CD4-positive, alpha-beta T cell (primary cell): ENCODE data around the gene KIAA0040. TPM values are rescaled to one million over a fixed set of nuclear protein-coding genes. Genes with fewer than 3 reads are reported as not detected.
"Not testable (repeated sequence)": the region's sequence is repeated elsewhere in the genome, so short reads cannot be mapped to it uniquely, and the experiment has no call there.

Experiments used
- ATAC-seq: fragments of 200-7000 bp; cut with Tn5 transposase; one replicate; pipeline ENCODE4 v1.10.0; 2022; ENCODE audit warnings: mild to moderate bottlenecking; ENCODE audit not compliant: poor library complexity
- CTCF ChIA-PET: fragments of 350-600 bp; sonication (Branson Sonifier 250); formaldehyde crosslinking; loops from one replicate; lab custom pipeline; 2021; ENCODE audit warnings: antibody characterized with exemption, inconsistent platforms; lab: Charles Lee
- POLR2A ChIA-PET: fragments of 350-600 bp; sonication (Branson Sonifier 250); formaldehyde crosslinking; loops from one replicate; lab custom pipeline; 2021; ENCODE audit warnings: antibody characterized with exemption, inconsistent platforms; lab: Charles Lee
- DNase-seq, 14 experiments: peaks; one replicate each; pipeline ENCODE4 v3.0.0-alpha.2; 2013 to 2020; ENCODE audit warnings: mixed read lengths in 2 of 14
- H3K27ac ChIP-seq, 2 donors: one replicate each; pipeline versions ENCODE4 v1.5.1 to v1.7.0; 2013; ENCODE audit warnings: low read length in 2 of 2, low read depth in 1 of 2, mild to moderate bottlenecking in 1 of 2
- H3K27me3 ChIP-seq, 2 experiments: 1 replicate in 1 of 2; 2 replicates in 1 of 2; pipeline versions ENCODE4 v1.6.1 to v1.7.0; 2013; ENCODE audit warnings: low read length in 2 of 2, control low read depth in 1 of 2, mild to moderate bottlenecking in 1 of 2, moderate library complexity in 1 of 2; ENCODE audit not compliant: insufficient read depth in 2 of 2, control insufficient read depth in 1 of 2
- H3K36me3 ChIP-seq: one replicate; pipeline ENCODE4 v1.6.1; 2013; ENCODE audit warnings: low read length, control low read depth; ENCODE audit not compliant: insufficient read depth
- H3K4me1 ChIP-seq: one replicate; pipeline ENCODE4 v1.6.1; 2013; ENCODE audit warnings: low read length, control low read depth; ENCODE audit not compliant: insufficient read depth
- H3K4me3 ChIP-seq: one replicate; pipeline ENCODE4 v1.5.1; 2013; ENCODE audit warnings: mild to moderate bottlenecking, low read length, moderate library complexity
- H3K9me3 ChIP-seq, 2 experiments: 1 replicate in 1 of 2; 2 replicates in 1 of 2; pipeline versions ENCODE4 v1.6.1 to v1.7.0; 2013; ENCODE audit warnings: low read length in 2 of 2, mild to moderate bottlenecking in 2 of 2, control low read depth in 1 of 2, moderate library complexity in 1 of 2; ENCODE audit not compliant: control insufficient read depth in 1 of 2, insufficient read depth in 1 of 2
- H3K27ac Mint-ChIP-seq: one replicate; pipeline ENCODE4 v1.8.0; 2020; ENCODE audit warnings: mixed read lengths
- H3K27me3 Mint-ChIP-seq: one replicate; pipeline ENCODE4 v1.8.0; 2021; ENCODE audit warnings: mixed read lengths
- H3K36me3 Mint-ChIP-seq: one replicate; pipeline ENCODE4 v1.8.0; 2021; ENCODE audit warnings: low read depth, mixed read lengths
- H3K4me1 Mint-ChIP-seq: one replicate; pipeline ENCODE4 v1.8.0; 2021; ENCODE audit warnings: low read depth, mixed read lengths
- H3K4me3 Mint-ChIP-seq: one replicate; pipeline ENCODE4 v1.8.0; 2020; ENCODE audit warnings: mild to moderate bottlenecking, mixed read lengths
- H3K9me3 Mint-ChIP-seq: one replicate; pipeline ENCODE4 v1.8.0; 2020; ENCODE audit warnings: mixed read lengths
- intact Hi-C, 2 experiments: fragments of 100-400 bp; cut with DNase I in 1 of 2; cut with micrococcal nuclease in 1 of 2; formaldehyde crosslinking; loops; one replicate each; pipeline versions ENCODE4 v1.15.1 to v1.9.0; 2023 to 2025; cut with DNase I, micrococcal nuclease
- total RNA-seq, 174 experiments: library from RNA in 2 of 174; stranded (reverse) in 2 of 174; gene quantifications; one replicate each; pipeline ENCODE4 v1.2.3 and lab custom pipeline; 2021 to 2026
- TF ChIP-seq, protein P1 (sequence below): fragments of 200-600 bp; IDR thresholded peaks from one replicate; pipeline ENCODE4 v1.8.0; 2022; ENCODE audit warnings: antibody characterized with exemption, mild to moderate bottlenecking

KIAA0040 gene
- total RNA-seq, 2 experiments from 2014 or later = 13.5 to 14.5 TPM

GRCh38 chr1:175116210-175116798 lies 76.3 kb downstream of the KIAA0040 start:
- Mint-ChIP-seq H3K36me3 (peaks cover 3% of the 10 kb centered on the region), H3K4me3 (no peak overlapping the region), H3K27ac (no peak overlapping the region), H3K27me3 (peaks cover 20% of the 10 kb centered on the region), H3K9me3 (peaks cover 18% of the 10 kb centered on the region), H3K4me1 (no peaks in the 10 kb centered on the region)
- POLR2A ChIA-PET = no interaction called here
- no peaks in the 10 kb centered on the region for H3K36me3 ChIP-seq
- H3K27ac ChIP-seq = no peak overlapping the region
- CTCF ChIA-PET = interaction anchor here (1.5 kb wide), 1 partner anchor 9 kb away, joined by 4 read pairs; no protein-coding TSS in a partner anchor
- DNase-seq (no peak), ATAC-seq (no peak)
- H3K4me3 ChIP-seq = no peak overlapping the region
- peaks cover 0 to 16% of the 10 kb centered on the region in 2 experiments for H3K9me3 ChIP-seq
- TF ChIP-seq, protein P1, sequence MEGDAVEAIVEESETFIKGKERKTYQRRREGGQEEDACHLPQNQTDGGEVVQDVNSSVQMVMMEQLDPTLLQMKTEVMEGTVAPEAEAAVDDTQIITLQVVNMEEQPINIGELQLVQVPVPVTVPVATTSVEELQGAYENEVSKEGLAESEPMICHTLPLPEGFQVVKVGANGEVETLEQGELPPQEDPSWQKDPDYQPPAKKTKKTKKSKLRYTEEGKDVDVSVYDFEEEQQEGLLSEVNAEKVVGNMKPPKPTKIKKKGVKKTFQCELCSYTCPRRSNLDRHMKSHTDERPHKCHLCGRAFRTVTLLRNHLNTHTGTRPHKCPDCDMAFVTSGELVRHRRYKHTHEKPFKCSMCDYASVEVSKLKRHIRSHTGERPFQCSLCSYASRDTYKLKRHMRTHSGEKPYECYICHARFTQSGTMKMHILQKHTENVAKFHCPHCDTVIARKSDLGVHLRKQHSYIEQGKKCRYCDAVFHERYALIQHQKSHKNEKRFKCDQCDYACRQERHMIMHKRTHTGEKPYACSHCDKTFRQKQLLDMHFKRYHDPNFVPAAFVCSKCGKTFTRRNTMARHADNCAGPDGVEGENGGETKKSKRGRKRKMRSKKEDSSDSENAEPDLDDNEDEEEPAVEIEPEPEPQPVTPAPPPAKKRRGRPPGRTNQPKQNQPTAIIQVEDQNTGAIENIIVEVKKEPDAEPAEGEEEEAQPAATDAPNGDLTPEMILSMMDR = no peak
- H3K4me1 ChIP-seq = no peaks in the 10 kb centered on the region
- H3K27me3 ChIP-seq = peaks cover 0 to 4% of the 10 kb centered on the region in 2 experiments
- intact Hi-C loops = no loop called here

GRCh38 chr1:175114996-175115395 lies 77.6 kb downstream of the KIAA0040 start:
- Histone ChIP-seq H3K4me3 (no peak overlapping the region), H3K27ac (no peak overlapping the region), H3K36me3 (no peaks in the 10 kb centered on the region), H3K9me3 (peaks cover 0 to 16% of the 10 kb centered on the region in 2 experiments), H3K4me1 (no peaks in the 10 kb centered on the region), H3K27me3 (peaks cover 0 to 4% of the 10 kb centered on the region in 2 experiments)
- H3K4me1 Mint-ChIP-seq = no peaks in the 10 kb centered on the region
- peaks cover 20% of the 10 kb centered on the region for H3K27me3 Mint-ChIP-seq
- peaks cover 18% of the 10 kb centered on the region for H3K9me3 Mint-ChIP-seq
- H3K36me3 Mint-ChIP-seq = peaks cover 3% of the 10 kb centered on the region
- no peak overlapping the region for H3K27ac Mint-ChIP-seq
- ChIA-PET CTCF (no interaction called here), POLR2A (no interaction called here)
- ATAC-seq = no peak
- no peak overlapping the region for H3K4me3 Mint-ChIP-seq
- TF ChIP-seq, protein P1 = no peak
- intact Hi-C loops = no loop called here
- no peak for DNase-seq

- H3K27ac ChIP-seq, H3K4me1 Mint-ChIP-seq, CTCF ChIA-PET, H3K36me3 ChIP-seq, H3K4me3 Mint-ChIP-seq, ATAC-seq, H3K27ac Mint-ChIP-seq, DNase-seq, intact Hi-C loops, POLR2A ChIA-PET, H3K27me3 ChIP-seq, H3K4me3 ChIP-seq, H3K27me3 Mint-ChIP-seq, H3K9me3 ChIP-seq, H3K9me3 Mint-ChIP-seq, H3K36me3 Mint-ChIP-seq, H3K4me1 ChIP-seq: not testable (repeated sequence)
Observed at GRCh38 chr1:175108331-175108820, 84.2 kb downstream of the KIAA0040 start.

Other genes with a start within 250 kb of the KIAA0040 start
- 100 to 1,000 TPM; 140 to 146 TPM for gene CACYBP, start 192.8 kb downstream of the KIAA0040 start, total RNA-seq
- 1 to 10 TPM; 8.5 to 9.6 TPM for gene MRPS14, start 169.4 kb downstream of the KIAA0040 start, total RNA-seq
- gene TNN, start 124.9 kb downstream of the KIAA0040 start, total RNA-seq = not detected